ENCODE data around the gene GPATCH11. TPM values are rescaled to one million over a fixed set of nuclear protein-coding genes. Genes with fewer than 3 reads are reported as not detected.

The GPATCH11 gene
- total RNA-seq, 1 experiment from 2014 or later: 16.4 TPM

GRCh38 chr2:37061776-37062175 lies 22.5 kb upstream of the GPATCH11 start:
- DNase-seq: no peak

GRCh38 chr2:37068686-37069085 lies 15.6 kb upstream of the GPATCH11 start:
- no peak overlapping the region for H3K4me3 ChIP-seq (ENCODE audit: low read length)
- H3K27me3 ChIP-seq (ENCODE audit: low read length): no peaks in the 10 kb centered on the region
- no peaks in the 10 kb centered on the region for H3K9me2 ChIP-seq (replicated peaks; ENCODE audit: insufficient read depth, low read length)
- no peak overlapping the region for H2AFZ ChIP-seq (ENCODE audit: low read length)
- H4K20me1 ChIP-seq (ENCODE audit: insufficient read depth, low read depth, low read length): no peaks in the 10 kb centered on the region
- no peak for DNase-seq
- H3K79me2 ChIP-seq (ENCODE audit: low read length): peaks cover 6% of the 10 kb centered on the region; the same call in 1 of the 2 replicates
- H3K27ac ChIP-seq (ENCODE audit: low read length): no peak overlapping the region
- no peak overlapping the region for H3K9ac ChIP-seq (ENCODE audit: low read length)
- H3K9me3 ChIP-seq (ENCODE audit: low read length): no peaks in the 10 kb centered on the region
- H3K4me2 ChIP-seq (ENCODE audit: low read depth, low read length, poor library complexity, severe bottlenecking): no peak overlapping the region
- peaks cover 29% of the 10 kb centered on the region for H3K36me3 ChIP-seq (ENCODE audit: insufficient read depth, low read length)
- no peaks in the 10 kb centered on the region for H3K4me1 ChIP-seq (ENCODE audit: low read length)

More at GRCh38 chr2:37061776-37062175, 22.5 kb upstream of the GPATCH11 start:
- H3K4me1 ChIP-seq (ENCODE audit: low read length): no peaks in the 10 kb centered on the region
- no peak overlapping the region for H3K4me2 ChIP-seq (ENCODE audit: low read depth, low read length, poor library complexity, severe bottlenecking)
- no peaks in the 10 kb centered on the region for H4K20me1 ChIP-seq (ENCODE audit: insufficient read depth, low read depth, low read length)
- no peaks in the 10 kb centered on the region for H3K9me3 ChIP-seq (ENCODE audit: low read length)
- no peak overlapping the region for H3K4me3 ChIP-seq (ENCODE audit: low read length)
- H3K79me2 ChIP-seq (ENCODE audit: low read length): no peaks in the 10 kb centered on the region
- no peaks in the 10 kb centered on the region for H3K9me2 ChIP-seq (replicated peaks; ENCODE audit: insufficient read depth, low read length)
- no peak overlapping the region for H2AFZ ChIP-seq (ENCODE audit: low read length)
- H3K27me3 ChIP-seq (ENCODE audit: low read length): no peaks in the 10 kb centered on the region
- no peak overlapping the region for H3K27ac ChIP-seq (ENCODE audit: low read length)
- no peak overlapping the region for H3K9ac ChIP-seq (ENCODE audit: low read length)
- H3K36me3 ChIP-seq (ENCODE audit: insufficient read depth, low read length): peaks cover 41% of the 10 kb centered on the region

- H3K4me1 ChIP-seq (ENCODE audit: low read length): no peaks in the 10 kb centered on the region
- no peaks in the 10 kb centered on the region for H4K20me1 ChIP-seq (ENCODE audit: insufficient read depth, low read depth, low read length)
- no peaks in the 10 kb centered on the region for H3K9me3 ChIP-seq (ENCODE audit: low read length)
- H3K9me2 ChIP-seq (replicated peaks; ENCODE audit: insufficient read depth, low read length): no peaks in the 10 kb centered on the region
- no peak overlapping the region for H3K4me2 ChIP-seq (ENCODE audit: low read depth, low read length, poor library complexity, severe bottlenecking)
- DNase-seq: no peak
- no peaks in the 10 kb centered on the region for H3K27me3 ChIP-seq (ENCODE audit: low read length)
- no peak overlapping the region for H3K9ac ChIP-seq (ENCODE audit: low read length)
- no peak overlapping the region for H3K4me3 ChIP-seq (ENCODE audit: low read length)
- peaks cover 36% of the 10 kb centered on the region for H3K36me3 ChIP-seq (ENCODE audit: insufficient read depth, low read length)
- H3K27ac ChIP-seq (ENCODE audit: low read length): no peak overlapping the region
- H3K79me2 ChIP-seq (ENCODE audit: low read length): peaks cover 7% of the 10 kb centered on the region
- no peak overlapping the region for H2AFZ ChIP-seq (ENCODE audit: low read length)
These were observed 13.4 kb upstream of the GPATCH11 start for GRCh38 chr2:37070931-37071330.

- no peak overlapping the region for H3K4me2 ChIP-seq (ENCODE audit: low read depth, low read length, poor library complexity, severe bottlenecking)
- no peak overlapping the region for H3K4me3 ChIP-seq (ENCODE audit: low read length)
- H3K27me3 ChIP-seq (ENCODE audit: low read length): no peaks in the 10 kb centered on the region
- no peaks in the 10 kb centered on the region for H3K9me2 ChIP-seq (replicated peaks; ENCODE audit: insufficient read depth, low read length)
- no peak overlapping the region for H3K9ac ChIP-seq (ENCODE audit: low read length)
- H3K79me2 ChIP-seq (ENCODE audit: low read length): peaks cover 56% of the 10 kb centered on the region
- H3K36me3 ChIP-seq (ENCODE audit: insufficient read depth, low read length): peaks cover 29% of the 10 kb centered on the region
- peaks cover 27% of the 10 kb centered on the region for H3K4me1 ChIP-seq (ENCODE audit: low read length)
- H3K9me3 ChIP-seq (ENCODE audit: low read length): no peaks in the 10 kb centered on the region
- H2AFZ ChIP-seq (ENCODE audit: low read length): no peak overlapping the region
- H3K27ac ChIP-seq (ENCODE audit: low read length): no peak overlapping the region
- H4K20me1 ChIP-seq (ENCODE audit: insufficient read depth, low read depth, low read length): no peaks in the 10 kb centered on the region
- no peak for DNase-seq
These were observed 4.1 kb upstream of the GPATCH11 start for GRCh38 chr2:37080266-37080665.

GRCh38 chr2:37080689-37081088 lies 3.6 kb upstream of the GPATCH11 start:
- H3K4me1 ChIP-seq (ENCODE audit: low read length): peaks cover 31% of the 10 kb centered on the region
- no peaks in the 10 kb centered on the region for H3K9me3 ChIP-seq (ENCODE audit: low read length)
- H3K27ac ChIP-seq (ENCODE audit: low read length): no peak overlapping the region
- no peaks in the 10 kb centered on the region for H4K20me1 ChIP-seq (ENCODE audit: insufficient read depth, low read depth, low read length)
- H3K79me2 ChIP-seq (ENCODE audit: low read length): peaks cover 61% of the 10 kb centered on the region
- no peaks in the 10 kb centered on the region for H3K9me2 ChIP-seq (replicated peaks; ENCODE audit: insufficient read depth, low read length)
- H3K27me3 ChIP-seq (ENCODE audit: low read length): no peaks in the 10 kb centered on the region
- H2AFZ ChIP-seq (ENCODE audit: low read length): no peak overlapping the region
- no peak overlapping the region for H3K9ac ChIP-seq (ENCODE audit: low read length)
- no peak for DNase-seq
- H3K36me3 ChIP-seq (ENCODE audit: insufficient read depth, low read length): peaks cover 26% of the 10 kb centered on the region; the same call in 1 of the 2 replicates
- no peak overlapping the region for H3K4me2 ChIP-seq (ENCODE audit: low read depth, low read length, poor library complexity, severe bottlenecking)
- H3K4me3 ChIP-seq (ENCODE audit: low read length): no peak overlapping the region

- H3K9ac ChIP-seq (ENCODE audit: low read length): peak overlapping the region; percentile 75
- H3K4me2 ChIP-seq (ENCODE audit: low read depth, low read length, poor library complexity, severe bottlenecking): peak overlapping the region; percentile 88
- H3K9me2 ChIP-seq (replicated peaks; ENCODE audit: insufficient read depth, low read length): no peaks in the 10 kb centered on the region
- no peaks in the 10 kb centered on the region for H3K27me3 ChIP-seq (ENCODE audit: low read length)
- H3K36me3 ChIP-seq (ENCODE audit: insufficient read depth, low read length): peaks cover 11% of the 10 kb centered on the region; the same call in 1 of the 2 replicates
- no peaks in the 10 kb centered on the region for H4K20me1 ChIP-seq (ENCODE audit: insufficient read depth, low read depth, low read length)
- no peaks in the 10 kb centered on the region for H3K9me3 ChIP-seq (ENCODE audit: low read length)
- H3K79me2 ChIP-seq (ENCODE audit: low read length): peaks cover 76% of the 10 kb centered on the region
- no peak for DNase-seq
- H3K4me1 ChIP-seq (ENCODE audit: low read length): peaks cover 62% of the 10 kb centered on the region
- peak overlapping the region; percentile 83 for H3K4me3 ChIP-seq (ENCODE audit: low read length)
- peak overlapping the region; percentile 28; the same call in 1 of the 2 replicates for H3K27ac ChIP-seq (ENCODE audit: low read length)
- peak overlapping the region; percentile 88 for H2AFZ ChIP-seq (ENCODE audit: low read length)
These were observed 479 bp downstream of the GPATCH11 start for GRCh38 chr2:37084797-37085196.

GRCh38 chr2:37085731-37086147 lies 1.4 kb downstream of the GPATCH11 start:
- H3K9me3 ChIP-seq (ENCODE audit: low read length): no peaks in the 10 kb centered on the region
- no peak overlapping the region for H2AFZ ChIP-seq (ENCODE audit: low read length)
- peaks cover 8% of the 10 kb centered on the region; the same call in 1 of the 2 replicates for H3K36me3 ChIP-seq (ENCODE audit: insufficient read depth, low read length)
- H3K9ac ChIP-seq (ENCODE audit: low read length): peak overlapping the region; percentile 75
- H3K4me3 ChIP-seq (ENCODE audit: low read length): peak overlapping the region; percentile 83
- H3K79me2 ChIP-seq (ENCODE audit: low read length): peaks cover 67% of the 10 kb centered on the region
- DNase-seq: no peak
- no peaks in the 10 kb centered on the region for H3K9me2 ChIP-seq (replicated peaks; ENCODE audit: insufficient read depth, low read length)
- H4K20me1 ChIP-seq (ENCODE audit: insufficient read depth, low read depth, low read length): no peaks in the 10 kb centered on the region
- H3K27ac ChIP-seq (ENCODE audit: low read length): peak overlapping the region; percentile 28
- H3K27me3 ChIP-seq (ENCODE audit: low read length): no peaks in the 10 kb centered on the region
- peaks cover 66% of the 10 kb centered on the region for H3K4me1 ChIP-seq (ENCODE audit: low read length)
- peak overlapping the region; percentile 88 for H3K4me2 ChIP-seq (ENCODE audit: low read depth, low read length, poor library complexity, severe bottlenecking)

- H2AFZ ChIP-seq (ENCODE audit: low read length): peak overlapping the region; percentile 34; the same call in 1 of the 2 replicates
These were observed 5.7 kb downstream of the GPATCH11 start for GRCh38 chr2:37090019-37090477.

More at GRCh38 chr2:37090019-37090477, 5.7 kb downstream of the GPATCH11 start:
- Histone ChIP-seq H3K36me3 (ENCODE audit: insufficient read depth, low read length) (peaks cover 26% of the 10 kb centered on the region), H3K27ac (ENCODE audit: low read length) (peak overlapping the region; percentile 90), H3K79me2 (ENCODE audit: low read length) (peaks cover 28% of the 10 kb centered on the region), H3K4me1 (ENCODE audit: low read length) (peaks cover 70% of the 10 kb centered on the region), H3K27me3 (ENCODE audit: low read length) (no peaks in the 10 kb centered on the region), H3K9ac (ENCODE audit: low read length) (peak overlapping the region; percentile 38), H4K20me1 (ENCODE audit: insufficient read depth, low read depth, low read length) (no peaks in the 10 kb centered on the region), H3K4me2 (ENCODE audit: low read depth, low read length, poor library complexity, severe bottlenecking) (peak overlapping the region; percentile 65), H3K9me2 (replicated peaks; ENCODE audit: insufficient read depth, low read length) (no peaks in the 10 kb centered on the region), H3K4me3 (ENCODE audit: low read length) (peak overlapping the region; percentile 44), H3K9me3 (ENCODE audit: low read length) (no peaks in the 10 kb centered on the region)
- peak; percentile 82 for DNase-seq

Measured in Karpas-422 (cell line).